OCI-LY1 (cell line): ENCODE measurements around the gene A1BG.

Source experiments
- CTCF ChIP-seq: fragments of 200-600 bp; sonication (generic), shearing (Covaris generic); IDR thresholded peaks from 2 replicates; pipeline ENCODE4 v1.5.1; 2017; ENCODE audit warnings: mild to moderate bottlenecking, antibody characterized with exemption, low read length, moderate library complexity, mixed read lengths
- EZH2 ChIP-seq: fragments of 200-600 bp; sonication (generic), shearing (Covaris generic); IDR thresholded peaks from 2 replicates; pipeline ENCODE4 v1.8.0; 2017; ENCODE audit warnings: borderline replicate concordance, mixed run types, mild to moderate bottlenecking, antibody characterized with exemption, low read length, moderate library complexity, mixed read lengths

GRCh38 chr19:58328999-58329398, 24.3 kb downstream of the A1BG start:
- TF ChIP-seq CTCF (peak; percentile 67), EZH2 (no peak)
